ENCODE data around the gene C11orf16.

GRCh38 chr11:8925711-8926110 lies 7.0 kb downstream of the C11orf16 start:
- TF ChIP-seq CTCF (IDR thresholded peaks at IDR 0.05) (no peak), EP300 (IDR thresholded peaks at IDR 0.05; ENCODE audit: low read depth) (no peak), POLR2A (IDR thresholded peaks at IDR 0.05) (no peak), POLR2AphosphoS5 (IDR thresholded peaks at IDR 0.05) (no peak)

Data from transverse colon (tissue), 4 donors.